Measurements from ENCODE around the gene ILK. TPM values are rescaled to one million over a fixed set of nuclear protein-coding genes. Genes with fewer than 3 reads are reported as not detected.

The ILK gene
- 100 to 1,000 TPM; 135 to 138 TPM for total RNA-seq

GRCh38 chr11:6603287-6604080 is at the start of gene ILK, which contains the start of gene RRP8:
ILK (plus strand) TSS chr11:6603774; CDS start chr11:6604272, 498 bp downstream.
RRP8 (minus strand) TSS chr11:6603616; CDS start chr11:6603502, 114 bp downstream.
- ChIA-PET POLR2A (interaction anchor here (0.5 to 8.4 kb wide), 17 partner anchors 9 to 213 kb away, joined by 3 to 108 read pairs (median 4); partner anchors contain the start of genes ARFIP2, MRPL17, SMPD1 and TAF10), CTCF (interaction anchor here (0.7 to 4.0 kb wide), 13 partner anchors 9 to 224 kb away, joined by 3 to 64 read pairs (median 6); partner anchors contain the start of genes ARFIP2, MRPL17, TAF10 and TIMM10B)
- peaks cover 41% of the 10 kb centered on the region for H3K36me3 Mint-ChIP-seq (ENCODE audit: low read depth)
- peaks cover 13% of the 10 kb centered on the region for H3K4me1 Mint-ChIP-seq
- H3K4me3 Mint-ChIP-seq: no peak within 1 kb of the TSS
- H3K27ac Mint-ChIP-seq: no peak within 1 kb of the TSS
- H3K9me3 Mint-ChIP-seq: no peaks in the 10 kb centered on the region
- no peaks in the 10 kb centered on the region for H3K27me3 Mint-ChIP-seq
- peak; percentile 91 for DNase-seq

GRCh38 chr11:6554828-6555706 is 48.5 kb upstream of the ILK start:
- Mint-ChIP-seq H3K4me3 (no peak overlapping the region), H3K36me3 (ENCODE audit: low read depth) (no peaks in the 10 kb centered on the region), H3K27ac (no peak overlapping the region), H3K4me1 (no peaks in the 10 kb centered on the region), H3K9me3 (no peaks in the 10 kb centered on the region), H3K27me3 (no peaks in the 10 kb centered on the region)
- CTCF ChIA-PET: no interaction called here
- POLR2A ChIA-PET: no interaction called here
- DNase-seq: no peak

- H3K4me1 Mint-ChIP-seq: no peaks in the 10 kb centered on the region
These were observed 47.2 kb upstream of the ILK start for GRCh38 chr11:6556139-6556949.

GRCh38 chr11:6557063-6557462 is 46.5 kb upstream of the ILK start:
- DNase-seq: no peak
- POLR2A ChIA-PET: no interaction called here
- no peaks in the 10 kb centered on the region for H3K36me3 Mint-ChIP-seq (ENCODE audit: low read depth)
- no peak overlapping the region for H3K4me3 Mint-ChIP-seq
- H3K27ac Mint-ChIP-seq: no peak overlapping the region
- H3K9me3 Mint-ChIP-seq: no peaks in the 10 kb centered on the region
- no peaks in the 10 kb centered on the region for H3K4me1 Mint-ChIP-seq
- CTCF ChIA-PET: no interaction called here
- H3K27me3 Mint-ChIP-seq: no peaks in the 10 kb centered on the region

More at GRCh38 chr11:6556139-6556949, 47.2 kb upstream of the ILK start:
- H3K27ac Mint-ChIP-seq: no peak overlapping the region
- no peaks in the 10 kb centered on the region for H3K27me3 Mint-ChIP-seq
- no peaks in the 10 kb centered on the region for H3K9me3 Mint-ChIP-seq
- CTCF ChIA-PET: no interaction called here
- H3K4me3 Mint-ChIP-seq: no peak overlapping the region
- no peaks in the 10 kb centered on the region for H3K36me3 Mint-ChIP-seq (ENCODE audit: low read depth)
- DNase-seq: no peak
- POLR2A ChIA-PET: no interaction called here

GRCh38 chr11:6557761-6558674 is 45.6 kb upstream of the ILK start:
- H3K36me3 Mint-ChIP-seq (ENCODE audit: low read depth): no peaks in the 10 kb centered on the region
- POLR2A ChIA-PET: no interaction called here
- no peaks in the 10 kb centered on the region for H3K27me3 Mint-ChIP-seq
- CTCF ChIA-PET: no interaction called here
- no peak for DNase-seq
- no peak overlapping the region for H3K4me3 Mint-ChIP-seq
- H3K4me1 Mint-ChIP-seq: no peaks in the 10 kb centered on the region
- no peaks in the 10 kb centered on the region for H3K9me3 Mint-ChIP-seq
- no peak overlapping the region for H3K27ac Mint-ChIP-seq

GRCh38 chr11:6559369-6559768 is 44.2 kb upstream of the ILK start:
- Mint-ChIP-seq H3K4me1 (no peaks in the 10 kb centered on the region), H3K27ac (no peak overlapping the region), H3K4me3 (no peak overlapping the region), H3K9me3 (no peaks in the 10 kb centered on the region), H3K27me3 (no peaks in the 10 kb centered on the region), H3K36me3 (ENCODE audit: low read depth) (no peaks in the 10 kb centered on the region)
- POLR2A ChIA-PET: no interaction called here
- CTCF ChIA-PET: interaction anchor here (1.7 kb wide), 1 partner anchor 29 kb away, joined by 3 read pairs; no protein-coding TSS in a partner anchor
- no peak for DNase-seq

- Mint-ChIP-seq H3K27me3 (no peaks in the 10 kb centered on the region), H3K4me1 (no peaks in the 10 kb centered on the region), H3K36me3 (ENCODE audit: low read depth) (no peaks in the 10 kb centered on the region), H3K9me3 (no peaks in the 10 kb centered on the region), H3K4me3 (no peak overlapping the region), H3K27ac (no peak overlapping the region)
- no peak for DNase-seq
- CTCF ChIA-PET: no interaction called here
- POLR2A ChIA-PET: no interaction called here
These were observed 42.3 kb upstream of the ILK start for GRCh38 chr11:6561288-6561687.

GRCh38 chr11:6563121-6563619 is 40.4 kb upstream of the ILK start:
- H3K27ac Mint-ChIP-seq: no peak overlapping the region
- no peak for DNase-seq
- no peaks in the 10 kb centered on the region for H3K9me3 Mint-ChIP-seq
- H3K4me1 Mint-ChIP-seq: no peaks in the 10 kb centered on the region
- ChIA-PET POLR2A (no interaction called here), CTCF (no interaction called here)
- no peaks in the 10 kb centered on the region for H3K27me3 Mint-ChIP-seq
- H3K4me3 Mint-ChIP-seq: no peak overlapping the region
- H3K36me3 Mint-ChIP-seq (ENCODE audit: low read depth): no peaks in the 10 kb centered on the region

- Mint-ChIP-seq H3K27me3 (no peaks in the 10 kb centered on the region), H3K4me3 (no peak overlapping the region), H3K27ac (no peak overlapping the region), H3K4me1 (no peaks in the 10 kb centered on the region), H3K9me3 (no peaks in the 10 kb centered on the region), H3K36me3 (ENCODE audit: low read depth) (no peaks in the 10 kb centered on the region)
- ChIA-PET POLR2A (no interaction called here), CTCF (no interaction called here)
- no peak for DNase-seq
These were observed 39.9 kb upstream of the ILK start for GRCh38 chr11:6563667-6564066.

- no peak overlapping the region for H3K4me3 Mint-ChIP-seq
- POLR2A ChIA-PET: no interaction called here
- DNase-seq: no peak
- CTCF ChIA-PET: interaction anchor here (1.2 kb wide), 1 partner anchor 118 kb away, joined by 3 read pairs; the partner anchor contains the start of gene MRPL17
- no peaks in the 10 kb centered on the region for H3K9me3 Mint-ChIP-seq
- H3K27me3 Mint-ChIP-seq: no peaks in the 10 kb centered on the region
- H3K4me1 Mint-ChIP-seq: no peaks in the 10 kb centered on the region
- no peak overlapping the region for H3K27ac Mint-ChIP-seq
- no peaks in the 10 kb centered on the region for H3K36me3 Mint-ChIP-seq (ENCODE audit: low read depth)
These were observed 38.2 kb upstream of the ILK start for GRCh38 chr11:6565325-6565724.

- Mint-ChIP-seq H3K27ac (no peak overlapping the region), H3K9me3 (no peaks in the 10 kb centered on the region), H3K36me3 (ENCODE audit: low read depth) (no peaks in the 10 kb centered on the region), H3K4me1 (no peaks in the 10 kb centered on the region), H3K4me3 (no peak overlapping the region), H3K27me3 (no peaks in the 10 kb centered on the region)
- ChIA-PET POLR2A (no interaction called here), CTCF (interaction anchor here (1.2 kb wide), 1 partner anchor 117 kb away, joined by 3 read pairs; the partner anchor contains the start of gene MRPL17)
- DNase-seq: no peak
These were observed 37.4 kb upstream of the ILK start for GRCh38 chr11:6565988-6566703.
